Hepatocyte (in vitro differentiated cells): ENCODE results near the gene TNNC1. TPM values are rescaled to one million over a fixed set of nuclear protein-coding genes. Genes with fewer than 3 reads are reported as not detected.

Experiments
- DNase-seq: peaks from one replicate; pipeline ENCODE4 v3.0.0-alpha.2; 2016; ENCODE audit warnings: low spot score
- H2AFZ ChIP-seq: fragments of 200-600 bp; sonication (generic); 2 replicates; pipeline ENCODE4 v1.6.0; 2016; ENCODE audit warnings: antibody characterized with exemption, mild to moderate bottlenecking
- H3K27ac ChIP-seq: fragments of 200-600 bp; sonication (generic); 2 replicates; pipeline ENCODE4 v1.5.1; 2016; ENCODE audit warnings: mild to moderate bottlenecking
- H3K27me3 ChIP-seq: fragments of 200-600 bp; sonication (generic); 2 replicates; pipeline ENCODE4 v1.6.1; 2016
- H3K36me3 ChIP-seq: fragments of 200-600 bp; sonication (generic); replicated peaks from 2 replicates; pipeline ENCODE4 v1.5.1; 2016; ENCODE audit warnings: low read depth; ENCODE audit not compliant: insufficient read depth
- H3K4me1 ChIP-seq: fragments of 200-600 bp; sonication (generic); 2 replicates; pipeline ENCODE4 v1.5.1; 2016; ENCODE audit warnings: mild to moderate bottlenecking, moderate library complexity; ENCODE audit not compliant: insufficient read depth
- H3K4me2 ChIP-seq: fragments of 200-600 bp; sonication (generic); 2 replicates; pipeline ENCODE4 v1.6.0; 2016
- H3K4me3 ChIP-seq: fragments of 200-600 bp; sonication (generic); 2 replicates; pipeline ENCODE4 v1.5.1; 2016; ENCODE audit warnings: mild to moderate bottlenecking
- H3K79me2 ChIP-seq: fragments of 200-600 bp; sonication (generic); 2 replicates; pipeline ENCODE4 v1.6.0; 2017; ENCODE audit warnings: mild to moderate bottlenecking
- H3K9me2 ChIP-seq: fragments of 200-600 bp; sonication (generic); replicated peaks from 2 replicates; pipeline ENCODE4 v1.6.0; 2017; ENCODE audit warnings: mild to moderate bottlenecking; ENCODE audit not compliant: insufficient read depth
- H3K9me3 ChIP-seq: fragments of 200-600 bp; sonication (generic); 2 replicates; pipeline ENCODE4 v1.5.1; 2016; ENCODE audit warnings: low read depth, mild to moderate bottlenecking
- H4K20me1 ChIP-seq: fragments of 200-600 bp; sonication (generic); 2 replicates; pipeline ENCODE4 v1.6.0; 2016; ENCODE audit warnings: mild to moderate bottlenecking; ENCODE audit not compliant: insufficient read depth, poor library complexity, severe bottlenecking
- CTCF ChIP-seq: fragments of 200-600 bp; sonication (generic); IDR thresholded peaks from 2 replicates; pipeline ENCODE4 v1.5.1; 2016; ENCODE audit warnings: antibody characterized with exemption, mild to moderate bottlenecking; ENCODE audit not compliant: poor library complexity
- EZH2 ChIP-seq: fragments of 200-600 bp; sonication (generic); IDR thresholded peaks from 2 replicates; pipeline ENCODE4 v1.6.1; 2016; ENCODE audit warnings: antibody characterized with exemption, mild to moderate bottlenecking, borderline replicate concordance
- EZH2phosphoT487 ChIP-seq: fragments of 200-600 bp; sonication (generic); IDR thresholded peaks from one replicate; pipeline ENCODE4 v1.6.1; 2018; ENCODE audit warnings: antibody characterized with exemption, mild to moderate bottlenecking, low read depth, moderate library complexity; ENCODE audit not compliant: unreplicated experiment, severe bottlenecking
- whole genome bisulfite sequencing: methylation state at CpG from one replicate; pipeline ENCODE4 v1.1.6; 2016; ENCODE audit warnings: low lambda C conversion rate; ENCODE audit errors: missing lambda C conversion rate; 5-methylcytosine and 5-hydroxymethylcytosine counted together
- polyA plus RNA-seq: library from polyadenylated mRNA; unstranded; fragments of >200 nt; fragmentation: Nextera tagmentation; extraction: Ambion mirVana; gene quantifications from 2 replicates; pipeline ENCODE4 v1.2.1, GENCODE V29; 2016
- total RNA-seq: library from RNA; depleted of rRNA; stranded (reverse); fragments of >200 nt; gene quantifications from 2 replicates; pipeline ENCODE4 v1.2.3, GENCODE V29; 2014

TNNC1 gene
- total and polyA plus RNA-seq, 2 experiments from 2014 or later: 9.7 to 15.0 TPM

GRCh38 chr3:52446631-52447511 lies 7.0 kb downstream of the TNNC1 start:
- Histone ChIP-seq H3K4me1 (no peaks in the 10 kb centered on the region), H3K9me2 (no peaks in the 10 kb centered on the region), H3K4me3 (no peak overlapping the region), H3K4me2 (no peak overlapping the region), H3K79me2 (no peaks in the 10 kb centered on the region), H2AFZ (no peak overlapping the region), H3K36me3 (no peaks in the 10 kb centered on the region), H4K20me1 (no peaks in the 10 kb centered on the region), H3K27me3 (no peaks in the 10 kb centered on the region), H3K9me3 (no peaks in the 10 kb centered on the region), H3K27ac (no peak overlapping the region)
- peak; percentile 76 for DNase-seq
- TF ChIP-seq EZH2phosphoT487: no peak
- TF ChIP-seq EZH2: no peak
- peak; percentile 99 for TF ChIP-seq CTCF
- 44% methylated on average over 13 of the region's 13 CpGs for WGBS

- Histone ChIP-seq H3K36me3 (no peaks in the 10 kb centered on the region), H3K4me2 (no peak overlapping the region), H4K20me1 (no peaks in the 10 kb centered on the region), H3K27ac (no peak overlapping the region), H2AFZ (no peak overlapping the region), H3K4me3 (no peak overlapping the region), H3K27me3 (no peaks in the 10 kb centered on the region), H3K79me2 (no peaks in the 10 kb centered on the region), H3K9me2 (no peaks in the 10 kb centered on the region), H3K9me3 (no peaks in the 10 kb centered on the region), H3K4me1 (no peaks in the 10 kb centered on the region)
- WGBS: 87% methylated on average over 4 of the region's 4 CpGs
- TF ChIP-seq EZH2phosphoT487 (no peak), CTCF (no peak), EZH2 (no peak)
- no peak for DNase-seq
Observed at GRCh38 chr3:52446042-52446441, 7.8 kb downstream of the TNNC1 start.

GRCh38 chr3:52444860-52445793 lies 8.7 kb downstream of the TNNC1 start, which contains the start of gene SEMA3G:
SEMA3G (minus strand) TSS chr3:52445103; CDS start chr3:52445027, 76 bp downstream.
- H4K20me1 ChIP-seq: no peaks in the 10 kb centered on the region
- H3K9me3 ChIP-seq: no peaks in the 10 kb centered on the region
- H3K9me2 ChIP-seq: no peaks in the 10 kb centered on the region
- H2AFZ ChIP-seq: no peak within 1 kb of the TSS
- 35% methylated on average over 19 of the region's 19 CpGs for WGBS
- no peak within 1 kb of the TSS for H3K4me3 ChIP-seq
- no peak for TF ChIP-seq EZH2
- peak; percentile 30 for TF ChIP-seq CTCF
- TF ChIP-seq EZH2phosphoT487: no peak
- H3K4me2 ChIP-seq: peak within 1 kb of the TSS; percentile 47
- DNase-seq: peak; percentile 86
- no peak within 1 kb of the TSS for H3K27ac ChIP-seq
- no peaks in the 10 kb centered on the region for H3K27me3 ChIP-seq
- H3K79me2 ChIP-seq: no peaks in the 10 kb centered on the region
- no peaks in the 10 kb centered on the region for H3K36me3 ChIP-seq
- no peaks in the 10 kb centered on the region for H3K4me1 ChIP-seq
